Activated CD8-positive, alpha-beta memory T cell treated with anti-CD3 and anti-CD28 coated beads, Interleukin-2, amount 50 U/mL, for 1 hour (primary cell): ENCODE measurements around the gene MN1.

Source experiments
- DNase-seq: peaks from one replicate; pipeline ENCODE4 v3.0.0-alpha.2; 2020; ENCODE audit errors: extremely low read depth

Gene MN1

GRCh38 chr22:27800250-27801201 is 1.0 kb downstream of the MN1 start:
- no peak for DNase-seq

DNA sequence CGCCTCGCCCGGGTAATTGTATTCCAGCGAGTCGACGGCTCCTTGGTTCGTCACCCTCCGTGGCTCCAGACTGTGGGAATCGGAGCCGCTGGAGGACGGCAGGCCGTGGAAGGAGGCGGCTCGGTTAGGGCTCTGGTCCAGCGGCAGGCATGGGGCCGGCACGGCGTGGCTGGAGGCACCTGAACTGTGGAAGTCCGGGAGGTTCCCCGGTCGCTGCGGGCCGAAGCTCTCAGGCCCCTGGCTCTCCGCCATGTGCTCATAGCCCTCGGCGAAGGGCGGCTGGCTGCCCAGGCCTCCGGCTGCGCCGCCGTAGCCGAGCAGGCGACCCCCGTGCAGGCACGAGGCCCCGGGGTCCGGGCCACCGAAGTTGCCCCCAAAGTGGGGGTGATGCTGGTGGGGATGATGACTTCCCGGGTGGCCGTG is 1.7 kb downstream of the MN1 start:
- DNase-seq = no peak

DNA sequence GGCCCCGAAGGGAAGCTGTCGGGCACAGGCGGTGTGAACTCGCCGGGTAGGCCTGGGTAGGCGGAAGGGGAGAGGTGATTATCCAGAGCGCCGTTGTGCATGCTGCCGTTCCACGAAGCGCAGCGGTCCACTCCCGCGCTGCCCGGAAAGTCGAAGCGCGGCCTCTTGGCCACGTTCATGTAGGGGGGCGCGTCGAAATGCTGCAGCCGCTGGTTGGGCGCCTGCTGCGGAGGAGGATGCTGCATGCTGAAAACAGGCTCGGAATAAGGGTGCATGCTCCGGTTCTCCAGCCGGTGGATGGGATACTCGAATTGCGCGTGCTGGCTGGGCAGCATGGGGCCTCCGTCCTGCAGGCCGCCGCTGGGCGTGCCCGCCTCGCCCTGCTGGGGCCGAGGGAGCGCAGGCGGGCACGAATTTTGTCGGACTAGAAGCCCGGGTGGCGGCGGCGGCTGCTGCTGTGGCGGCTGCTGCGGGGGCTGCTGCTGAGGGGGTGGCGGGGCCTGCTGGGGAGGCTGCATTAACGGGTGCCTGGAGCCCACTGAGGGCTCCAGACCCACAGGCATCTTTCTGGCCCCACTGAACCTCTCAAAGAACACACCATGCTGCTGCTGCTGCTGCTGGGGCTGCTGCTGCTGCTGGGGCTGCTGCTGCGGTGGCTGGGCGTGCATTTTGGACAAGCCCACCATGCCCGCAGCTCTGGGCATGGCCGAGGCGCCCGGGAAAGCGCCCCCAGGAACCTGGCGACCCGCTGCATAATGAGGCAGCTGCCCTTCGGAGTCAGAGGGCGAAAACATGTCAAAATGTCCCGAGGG is 2.3 kb downstream of the MN1 start:
- DNase-seq = no peak

GRCh38 chr22:27798511-27799014 is 3.0 kb downstream of the MN1 start:
- no peak for DNase-seq

DNA sequence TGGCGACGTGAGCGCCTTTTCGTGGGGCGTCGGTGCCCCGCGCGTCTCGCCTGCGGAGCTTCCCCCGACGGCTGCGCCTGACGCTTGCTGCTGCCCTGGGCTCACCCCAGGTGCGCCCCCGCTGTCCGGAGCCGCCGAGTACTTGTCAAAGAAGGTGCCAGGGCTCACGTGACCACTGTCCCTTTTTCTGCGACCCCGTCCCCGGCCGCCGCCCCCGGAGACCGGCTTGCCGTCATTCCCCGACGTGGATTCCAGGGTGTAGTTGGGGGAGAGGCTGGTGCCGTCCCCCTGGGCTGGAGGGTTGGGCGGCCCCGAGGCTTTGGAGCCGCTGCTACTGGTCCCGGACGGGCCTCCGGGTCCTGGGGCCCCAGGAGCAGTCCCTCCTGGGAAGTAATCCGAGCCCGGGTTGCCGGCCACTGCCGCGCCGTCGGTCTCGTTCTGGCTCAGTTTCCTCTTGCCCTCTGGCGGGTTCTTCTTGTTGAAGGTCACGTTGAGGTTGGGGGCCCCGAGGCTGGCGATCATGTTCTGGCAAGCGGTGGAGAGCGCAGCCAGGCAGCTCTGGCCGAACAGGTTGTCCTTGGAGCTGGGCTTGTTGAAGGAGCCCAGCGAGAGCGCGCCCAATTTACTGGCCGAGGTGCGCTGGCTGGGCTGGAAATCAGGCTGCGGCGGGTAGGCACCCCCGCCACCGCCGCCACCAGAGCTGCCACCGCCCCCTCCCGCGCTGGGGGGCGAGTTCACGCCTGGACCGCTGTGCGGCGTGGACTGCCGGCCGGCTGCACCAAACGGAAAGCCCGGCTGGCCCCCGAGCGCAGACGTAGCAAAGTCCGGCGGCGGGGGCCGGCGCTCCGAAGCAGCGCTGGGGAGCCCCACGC is 3.8 kb downstream of the MN1 start:
- DNase-seq = no peak

- DNase-seq = no peak
These were observed 4.6 kb downstream of the MN1 start for GRCh38 chr22:27796829-27797519.

- no peak for DNase-seq
These were observed 5.6 kb downstream of the MN1 start for GRCh38 chr22:27795696-27796517.

DNA sequence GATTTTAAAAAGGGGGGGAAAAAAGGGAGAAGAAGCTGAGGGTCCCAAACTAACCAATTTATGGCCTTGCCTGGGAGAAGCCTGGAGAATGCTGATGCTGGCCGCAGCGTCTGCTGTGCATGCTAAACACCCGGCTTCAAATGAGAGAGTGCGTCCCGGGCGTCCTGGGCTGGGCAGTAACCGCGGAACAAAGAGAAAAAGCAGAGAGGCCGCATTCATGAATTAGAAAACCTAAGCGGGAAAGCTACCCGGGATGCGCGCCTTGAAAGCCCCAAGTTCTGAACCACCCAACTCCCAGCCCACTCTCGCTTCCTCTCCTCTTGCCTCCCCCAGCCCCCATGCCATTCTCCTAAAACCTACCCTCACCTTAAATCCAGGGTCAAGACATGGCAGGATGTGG is 6.5 kb downstream of the MN1 start:
- DNase-seq = no peak

GRCh38 chr22:27794226-27794625 is 7.3 kb downstream of the MN1 start:
- DNase-seq = no peak

GRCh38 chr22:27793576-27793975 is 8.0 kb downstream of the MN1 start:
- DNase-seq = no peak

- no peak for DNase-seq
These were observed 8.9 kb downstream of the MN1 start for GRCh38 chr22:27792452-27793161.

- DNase-seq = no peak
These were observed 9.7 kb downstream of the MN1 start for GRCh38 chr22:27791859-27792241.

GRCh38 chr22:27791159-27791858 is 10.2 kb downstream of the MN1 start:
- no peak for DNase-seq

DNA sequence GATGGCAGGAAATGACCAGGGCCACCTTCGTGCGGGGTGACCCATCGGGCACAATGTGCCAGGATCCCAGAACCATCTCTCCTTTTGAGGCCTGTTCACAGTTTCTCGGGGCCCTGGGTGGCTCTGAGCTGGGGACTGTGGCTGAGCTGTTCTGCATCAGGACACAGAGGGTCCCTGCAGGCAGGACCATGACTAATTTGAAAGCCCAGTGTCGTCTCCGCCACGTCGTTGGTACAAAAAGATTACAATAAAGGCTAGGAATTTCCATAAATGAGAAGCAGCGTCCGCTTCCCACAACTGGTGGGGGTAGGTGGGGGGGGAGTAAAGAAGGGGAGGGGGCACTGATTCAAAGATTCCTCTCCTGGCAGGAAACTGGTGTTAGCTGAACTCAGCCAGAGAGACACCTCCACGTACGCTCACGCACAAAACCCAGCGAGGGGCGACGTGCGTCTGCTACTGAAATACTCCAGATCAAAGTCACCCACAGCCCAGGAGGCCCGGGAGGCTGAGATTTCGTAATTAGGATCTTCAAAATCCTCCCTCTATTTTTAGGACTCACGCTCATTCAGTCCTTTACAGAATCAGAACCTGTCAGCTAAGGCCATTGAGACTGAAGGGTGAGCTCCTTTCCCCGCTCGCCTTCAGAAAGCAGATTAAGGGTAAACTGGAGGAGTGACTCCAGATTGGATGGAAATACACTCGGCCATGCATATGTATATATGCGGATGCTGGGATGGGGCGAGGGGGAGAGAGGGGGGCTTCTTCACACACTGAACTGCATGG is 11.0 kb downstream of the MN1 start:
- no peak for DNase-seq

DNA sequence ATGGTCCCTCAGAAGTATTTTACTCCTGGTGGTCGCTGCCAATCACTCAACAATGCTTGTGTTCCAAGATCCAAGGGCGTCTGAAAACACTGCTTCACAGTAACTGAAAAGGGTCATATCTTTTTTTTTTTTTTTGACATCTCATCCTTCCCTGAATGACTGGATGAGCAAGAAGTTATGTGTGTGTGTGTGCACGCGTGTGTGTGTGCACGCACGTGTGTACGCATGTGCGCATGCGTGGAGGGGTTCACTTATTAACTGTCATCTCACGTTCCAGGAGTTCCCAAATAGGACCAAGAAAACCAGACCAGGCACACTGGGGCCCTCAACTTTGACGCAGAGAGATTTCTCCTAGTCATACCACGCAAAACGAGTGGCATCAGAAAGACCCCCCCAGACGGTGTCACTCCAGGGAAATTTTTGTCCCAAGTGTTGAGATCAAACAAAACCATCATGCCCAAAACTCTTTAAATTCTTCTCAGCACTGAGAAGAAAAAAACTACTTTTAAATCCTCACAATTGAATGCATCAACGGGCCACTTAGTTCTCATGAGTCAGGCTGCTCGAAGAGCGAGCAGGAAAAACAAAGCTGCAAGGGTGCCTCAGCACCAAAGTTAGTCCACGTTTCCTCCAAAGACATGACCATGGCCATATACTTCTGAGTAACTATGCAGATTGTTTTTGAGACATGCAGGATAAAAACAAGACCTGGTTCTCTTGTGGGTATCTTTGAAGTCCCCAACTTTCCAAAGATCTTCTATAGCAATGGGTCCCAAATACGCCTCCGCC is 12.9 kb downstream of the MN1 start:
- no peak for DNase-seq

DNA sequence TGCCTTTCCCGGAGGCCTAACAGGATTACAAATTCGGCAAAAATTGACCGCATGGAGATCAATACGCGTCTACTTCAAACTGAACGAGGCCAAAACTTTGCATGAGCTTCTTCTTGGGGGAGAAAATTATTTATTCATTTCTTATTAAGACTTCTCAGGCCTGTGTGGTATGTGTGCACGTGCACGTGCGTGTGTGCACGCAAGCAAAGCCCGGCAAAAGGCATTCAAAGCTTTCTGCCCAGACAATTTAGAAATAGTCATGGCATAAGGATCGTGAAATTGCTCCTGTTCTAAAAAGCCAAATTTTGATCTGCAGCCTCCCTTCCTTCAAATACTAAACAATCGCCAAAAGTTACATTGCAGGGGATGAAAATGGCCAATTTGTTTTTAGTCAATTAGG is 14.6 kb downstream of the MN1 start:
- DNase-seq = no peak

DNA sequence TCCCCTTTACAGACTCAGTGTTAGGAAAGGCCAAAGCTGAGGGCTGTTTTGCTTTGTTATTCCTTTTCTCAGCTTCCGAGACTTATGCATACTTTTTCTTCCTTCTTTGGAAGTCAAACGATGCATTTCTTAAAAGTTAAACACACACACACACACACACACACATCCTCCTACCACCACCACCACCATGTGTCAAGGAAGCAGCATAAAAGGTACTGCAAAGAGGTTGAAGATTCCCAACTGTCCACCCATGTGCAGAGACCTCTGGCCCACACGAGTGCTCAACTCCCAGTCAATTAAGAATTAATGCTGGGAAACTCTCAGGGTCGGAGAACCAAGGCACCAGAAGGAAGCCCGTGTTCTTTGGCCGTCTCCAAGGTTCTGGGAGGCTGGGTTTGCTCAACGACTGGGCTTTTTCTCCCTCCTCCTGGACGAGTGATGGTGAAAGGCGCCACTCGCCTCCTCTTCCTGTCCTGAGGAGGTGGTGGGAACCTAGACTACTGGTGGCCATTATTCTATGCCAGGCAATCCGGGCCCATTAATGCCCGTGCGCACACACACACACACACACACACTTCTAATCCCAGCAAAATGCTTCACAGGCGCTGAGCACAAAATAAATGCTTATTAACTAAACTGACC is 15.1 kb downstream of the MN1 start:
- DNase-seq = no peak
